ENCODE data around the gene UBE2B.
"Not testable (repeated sequence)": the region's sequence is repeated elsewhere in the genome, so short reads cannot be mapped to it uniquely, and the experiment has no call there.

The UBE2B gene

GRCh38 chr5:134417707-134418106 lies 46.3 kb downstream of the UBE2B start:
- H3K9me3 Mint-ChIP-seq: no peaks in the 10 kb centered on the region
- peaks cover 6% of the 10 kb centered on the region for H3K4me1 Mint-ChIP-seq (ENCODE audit: low read depth)
- no peaks in the 10 kb centered on the region for H3K27me3 Mint-ChIP-seq
- H3K36me3 Mint-ChIP-seq (ENCODE audit: low read depth): no peaks in the 10 kb centered on the region
- H3K27ac Mint-ChIP-seq: no peak overlapping the region
- H3K4me3 Mint-ChIP-seq: no peak overlapping the region

GRCh38 chr5:134418958-134419357 lies 47.6 kb downstream of the UBE2B start:
- Mint-ChIP-seq H3K9me3 (no peaks in the 10 kb centered on the region), H3K27ac (no peak overlapping the region), H3K27me3 (no peaks in the 10 kb centered on the region), H3K36me3 (ENCODE audit: low read depth) (no peaks in the 10 kb centered on the region), H3K4me1 (ENCODE audit: low read depth) (no peaks in the 10 kb centered on the region), H3K4me3 (no peak overlapping the region)

GRCh38 chr5:134420343-134420742 lies 49.0 kb downstream of the UBE2B start:
- Mint-ChIP-seq H3K9me3 (no peaks in the 10 kb centered on the region), H3K4me1 (ENCODE audit: low read depth) (no peaks in the 10 kb centered on the region), H3K27me3 (no peaks in the 10 kb centered on the region), H3K27ac (no peak overlapping the region), H3K4me3 (no peak overlapping the region), H3K36me3 (ENCODE audit: low read depth) (no peaks in the 10 kb centered on the region)

- not testable (repeated sequence) for H3K27me3 Mint-ChIP-seq; H3K4me1 Mint-ChIP-seq (ENCODE audit: low read depth); H3K4me3 Mint-ChIP-seq; H3K36me3 Mint-ChIP-seq (ENCODE audit: low read depth); H3K27ac Mint-ChIP-seq; H3K9me3 Mint-ChIP-seq
Measured at GRCh38 chr5:134421038-134421437, 49.7 kb downstream of the UBE2B start.

- H3K27me3 Mint-ChIP-seq: no peaks in the 10 kb centered on the region
- H3K4me1 Mint-ChIP-seq (ENCODE audit: low read depth): no peaks in the 10 kb centered on the region
- no peaks in the 10 kb centered on the region for H3K9me3 Mint-ChIP-seq
- H3K4me3 Mint-ChIP-seq: no peak overlapping the region
- H3K36me3 Mint-ChIP-seq (ENCODE audit: low read depth): no peaks in the 10 kb centered on the region
- H3K27ac Mint-ChIP-seq: no peak overlapping the region
Measured at GRCh38 chr5:134422791-134423365, 51.5 kb downstream of the UBE2B start.

- Mint-ChIP-seq H3K4me1 (ENCODE audit: low read depth) (no peaks in the 10 kb centered on the region), H3K27me3 (no peaks in the 10 kb centered on the region), H3K9me3 (no peaks in the 10 kb centered on the region), H3K4me3 (no peak overlapping the region), H3K27ac (no peak overlapping the region), H3K36me3 (ENCODE audit: low read depth) (no peaks in the 10 kb centered on the region)
Measured at GRCh38 chr5:134423376-134423775, 52.0 kb downstream of the UBE2B start.

DNA sequence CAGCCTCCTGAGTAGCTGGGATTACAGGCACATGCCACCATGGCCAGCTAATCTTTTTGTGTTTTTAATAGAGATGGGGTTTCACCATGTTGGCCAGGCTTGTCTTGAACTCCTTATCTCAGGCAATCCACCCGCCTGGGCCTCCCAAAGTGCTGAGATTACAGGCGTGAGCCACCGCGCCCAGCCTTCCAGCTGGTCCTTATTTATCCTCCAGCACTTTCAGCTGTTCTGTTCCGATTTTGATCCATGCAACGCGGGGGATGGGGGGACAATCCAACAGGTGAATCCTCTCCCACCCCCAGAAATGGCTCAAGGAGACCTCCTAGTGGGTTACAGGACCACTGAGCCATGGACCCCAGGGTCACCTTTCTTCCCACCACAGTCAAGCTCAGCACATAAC lies 55.0 kb downstream of the UBE2B start:
- Mint-ChIP-seq H3K4me1 (ENCODE audit: low read depth) (no peaks in the 10 kb centered on the region), H3K27me3 (peaks cover 6% of the 10 kb centered on the region), H3K36me3 (ENCODE audit: low read depth) (no peaks in the 10 kb centered on the region), H3K9me3 (no peaks in the 10 kb centered on the region), H3K4me3 (no peak overlapping the region), H3K27ac (no peak overlapping the region)

DNA sequence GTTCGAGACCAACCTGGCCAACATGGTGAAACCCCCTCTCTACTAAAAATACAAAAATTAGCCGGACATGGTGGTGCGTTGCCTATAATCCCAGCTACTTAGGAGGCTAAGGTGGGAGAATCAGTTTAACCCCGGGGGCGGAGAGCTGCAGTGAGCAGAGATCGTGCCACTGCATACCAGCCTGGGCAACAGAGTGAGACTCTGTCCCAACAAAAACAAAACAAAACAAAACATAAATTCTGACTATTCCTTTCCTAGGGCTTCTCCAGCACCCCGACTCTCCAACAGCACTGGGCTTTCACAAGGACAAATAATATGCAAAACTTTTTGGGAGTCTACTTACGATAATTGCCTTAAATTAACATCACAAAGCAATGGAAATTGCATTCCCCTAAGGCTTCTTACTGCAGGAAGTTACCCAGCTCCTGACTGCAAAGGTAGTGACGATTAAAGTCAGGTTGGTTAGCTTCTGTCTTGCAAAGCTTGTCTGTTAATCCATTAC lies 56.2 kb downstream of the UBE2B start:
- H3K4me1 Mint-ChIP-seq (ENCODE audit: low read depth): peaks cover 8% of the 10 kb centered on the region
- no peak overlapping the region for H3K4me3 Mint-ChIP-seq
- no peaks in the 10 kb centered on the region for H3K9me3 Mint-ChIP-seq
- H3K27ac Mint-ChIP-seq: no peak overlapping the region
- H3K36me3 Mint-ChIP-seq (ENCODE audit: low read depth): no peaks in the 10 kb centered on the region
- H3K27me3 Mint-ChIP-seq: peaks cover 6% of the 10 kb centered on the region

GRCh38 chr5:134430001-134430569 lies 58.7 kb downstream of the UBE2B start:
- Mint-ChIP-seq H3K36me3 (ENCODE audit: low read depth) (no peaks in the 10 kb centered on the region), H3K4me3 (no peak overlapping the region), H3K27me3 (peaks cover 6% of the 10 kb centered on the region), H3K27ac (no peak overlapping the region), H3K4me1 (ENCODE audit: low read depth) (peaks cover 19% of the 10 kb centered on the region), H3K9me3 (no peaks in the 10 kb centered on the region)

DNA sequence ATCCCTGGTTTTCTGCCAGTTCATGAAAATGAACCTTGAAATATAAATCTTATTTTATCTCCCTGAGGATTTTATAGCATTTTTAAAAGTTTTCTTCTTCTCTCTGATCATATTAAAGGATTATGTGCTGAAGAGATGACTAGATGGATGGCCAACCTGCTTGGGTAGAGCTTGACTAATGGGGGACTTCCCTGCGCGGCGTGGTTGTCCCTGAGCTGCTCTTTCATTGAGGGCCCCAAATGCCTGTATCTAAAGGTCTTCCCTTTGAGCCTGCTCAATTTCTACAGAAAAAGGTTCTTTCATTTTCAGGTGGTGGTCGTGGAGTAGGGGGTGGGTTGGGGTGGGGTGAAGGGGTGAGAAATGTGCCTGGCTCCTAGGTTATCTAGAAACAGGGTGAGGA lies 60.8 kb downstream of the UBE2B start:
- Mint-ChIP-seq H3K4me3 (no peak overlapping the region), H3K36me3 (ENCODE audit: low read depth) (no peaks in the 10 kb centered on the region), H3K27ac (no peak overlapping the region), H3K4me1 (ENCODE audit: low read depth) (peaks cover 37% of the 10 kb centered on the region), H3K9me3 (no peaks in the 10 kb centered on the region), H3K27me3 (peaks cover 6% of the 10 kb centered on the region)

DNA sequence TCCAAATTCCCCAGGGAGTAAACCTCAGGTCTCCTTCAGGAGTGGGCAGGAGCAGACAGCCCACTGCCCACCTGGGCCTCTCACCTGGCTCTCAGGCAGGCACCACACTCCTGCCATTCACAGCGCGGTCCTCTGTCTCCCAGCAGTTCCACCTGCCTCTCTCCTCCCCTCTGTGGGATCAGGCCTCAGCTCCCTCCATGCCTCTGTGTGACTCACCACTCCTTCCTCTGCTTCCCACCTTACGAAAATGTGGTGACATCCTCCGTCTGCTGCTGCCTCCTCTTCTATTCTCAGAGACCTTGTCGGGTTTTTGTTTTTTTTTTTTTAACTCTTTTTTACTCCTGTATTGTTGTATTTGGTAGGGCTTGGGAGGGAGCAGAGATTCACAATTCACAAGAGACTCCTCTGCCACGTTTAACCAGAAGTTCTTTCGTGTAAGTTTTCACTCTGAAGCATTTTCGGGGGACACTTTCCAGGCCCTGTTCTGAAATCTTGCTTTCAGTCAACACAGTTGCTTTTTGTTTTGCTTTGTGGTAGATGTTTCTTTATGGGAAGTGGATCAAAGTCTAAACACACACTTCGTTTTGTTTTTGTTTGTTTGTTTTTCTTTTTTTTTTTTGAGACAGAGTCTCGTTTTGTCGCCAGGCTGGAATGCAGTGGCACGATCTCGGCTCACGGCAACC lies 61.4 kb downstream of the UBE2B start:
- H3K4me1 Mint-ChIP-seq (ENCODE audit: low read depth): peaks cover 41% of the 10 kb centered on the region

DNA sequence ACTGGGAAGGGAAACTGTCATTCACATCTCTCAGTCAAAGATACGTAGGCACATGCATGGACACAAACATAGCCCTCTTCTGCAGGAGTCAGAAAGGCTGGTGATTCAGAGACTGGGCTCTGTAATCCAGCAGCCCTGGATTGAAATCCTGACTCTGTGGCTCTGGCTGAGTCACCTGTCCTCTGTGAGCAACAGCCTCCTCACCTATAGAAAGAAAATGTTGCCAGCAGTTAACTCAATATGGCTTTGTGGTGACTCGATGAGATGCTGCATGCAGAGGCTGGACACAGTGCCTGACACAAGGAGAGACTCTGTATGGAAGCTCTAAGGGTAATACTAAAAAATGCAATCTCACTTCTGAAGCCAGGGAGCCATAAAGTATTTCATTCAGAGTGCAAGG lies 64.2 kb downstream of the UBE2B start:
- Mint-ChIP-seq H3K27me3 (no peaks in the 10 kb centered on the region), H3K4me3 (no peak overlapping the region), H3K4me1 (ENCODE audit: low read depth) (peaks cover 41% of the 10 kb centered on the region), H3K36me3 (ENCODE audit: low read depth) (no peaks in the 10 kb centered on the region), H3K27ac (peak overlapping the region; percentile 65), H3K9me3 (no peaks in the 10 kb centered on the region)

More for the DNA sequence above, 61.4 kb downstream of the UBE2B start:
- Mint-ChIP-seq H3K27me3 (peaks cover 6% of the 10 kb centered on the region), H3K4me3 (peak overlapping the region; percentile 8), H3K27ac (peak overlapping the region; percentile 66), H3K36me3 (ENCODE audit: low read depth) (no peaks in the 10 kb centered on the region), H3K9me3 (no peaks in the 10 kb centered on the region)

GRCh38 chr5:134436523-134437339 lies 65.4 kb downstream of the UBE2B start:
- Mint-ChIP-seq H3K27ac (peak overlapping the region; percentile 80), H3K27me3 (no peaks in the 10 kb centered on the region), H3K4me1 (ENCODE audit: low read depth) (peaks cover 41% of the 10 kb centered on the region), H3K36me3 (ENCODE audit: low read depth) (no peaks in the 10 kb centered on the region), H3K4me3 (peak overlapping the region; percentile 42), H3K9me3 (no peaks in the 10 kb centered on the region)

DNA sequence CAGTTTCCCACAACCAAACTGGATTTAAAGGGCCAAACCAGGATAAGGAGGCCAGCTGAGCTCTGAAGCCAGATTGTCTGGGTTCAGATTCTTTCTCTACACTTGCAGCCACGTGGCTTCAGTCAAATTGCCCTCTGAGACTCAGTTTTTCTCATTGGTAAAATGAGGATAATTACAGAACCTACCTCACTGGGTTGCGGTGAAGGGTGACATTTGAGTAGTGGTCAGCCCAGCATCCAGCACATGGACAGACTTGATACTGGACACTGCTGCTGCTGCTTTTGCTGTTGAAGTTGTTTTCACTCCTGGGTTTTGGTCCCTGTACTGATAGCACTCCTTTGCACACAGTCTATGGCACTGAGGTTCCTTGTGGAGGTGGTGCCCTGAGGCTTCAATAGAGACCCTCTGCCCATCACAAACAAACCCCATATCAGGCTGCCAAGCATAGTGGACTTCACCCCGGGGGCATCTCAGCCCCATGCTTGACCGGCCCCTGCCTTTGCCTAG lies 66.0 kb downstream of the UBE2B start:
- peak overlapping the region; percentile 80 for H3K27ac Mint-ChIP-seq
- no peaks in the 10 kb centered on the region for H3K9me3 Mint-ChIP-seq
- H3K36me3 Mint-ChIP-seq (ENCODE audit: low read depth): no peaks in the 10 kb centered on the region
- no peaks in the 10 kb centered on the region for H3K27me3 Mint-ChIP-seq
- peaks cover 34% of the 10 kb centered on the region for H3K4me1 Mint-ChIP-seq (ENCODE audit: low read depth)
- no peak overlapping the region for H3K4me3 Mint-ChIP-seq

All from stimulated activated naive CD8-positive, alpha-beta T cell treated with anti-CD3 and anti-CD28 coated beads, Interleukin-15, Interleukin-2, amounts not matched to agents 100 ng/mL and 50 ng/mL, for 24 hours (primary cell).